AG04449 (cell line): ENCODE measurements around the gene OBP2A.

Experiments
- CTCF ChIA-PET: fragments of 350-600 bp; formaldehyde crosslinking; extraction: SDS; loops from one replicate; lab custom pipeline; 2021; ENCODE audit warnings: antibody characterized with exemption; lab: Yijun Ruan, JAX
- POLR2A ChIA-PET: fragments of 400-600, 350-600 bp; formaldehyde crosslinking; extraction: SDS; loops from one replicate; lab custom pipeline; 2020; ENCODE audit warnings: antibody characterized with exemption, inconsistent platforms; lab: Yijun Ruan, JAX
- DNase-seq: peaks from one replicate; pipeline ENCODE4 v3.0.0-alpha.2; 2010; ENCODE audit warnings: low read depth, low spot score
- H3K4me3 ChIP-seq: 2 replicates; pipeline ENCODE4 v1.5.1; 2011; ENCODE audit warnings: low read depth, mild to moderate bottlenecking, control low read depth, low read length
- CTCF ChIP-seq: IDR thresholded peaks from one replicate; pipeline ENCODE4 v1.5.1; 2011; ENCODE audit warnings: mild to moderate bottlenecking, moderate library complexity, low read length, control low read depth, inconsistent platforms; ENCODE audit not compliant: insufficient read depth; ENCODE audit errors: missing control alignments

The OBP2A gene

GRCh38 chr9:135522137-135522877 lies 23.6 kb upstream of the OBP2A start:
- DNase-seq = no peak
- ChIA-PET CTCF (no interaction called here), POLR2A (interaction anchor here (0.6 kb wide), 1 partner anchor 42 kb away, joined by 3 read pairs; no protein-coding TSS in a partner anchor)
- no peak for TF ChIP-seq CTCF
- no peak overlapping the region for H3K4me3 ChIP-seq

- no peak overlapping the region for H3K4me3 ChIP-seq
- no peak for TF ChIP-seq CTCF
- ChIA-PET CTCF (no interaction called here), POLR2A (interaction anchor here (0.6 kb wide), 1 partner anchor 43 kb away, joined by 3 read pairs; no protein-coding TSS in a partner anchor)
- DNase-seq = no peak
Observed at GRCh38 chr9:135522931-135523330, 23.0 kb upstream of the OBP2A start.

- DNase-seq = no peak
- no peak for TF ChIP-seq CTCF
- ChIA-PET CTCF (interaction anchor here (2.5 kb wide), 1 partner anchor 18 kb away, joined by 17 read pairs; no protein-coding TSS in a partner anchor), POLR2A (no interaction called here)
- H3K4me3 ChIP-seq = no peak overlapping the region
Observed at GRCh38 chr9:135523521-135524129, 22.3 kb upstream of the OBP2A start.

- ChIA-PET POLR2A (no interaction called here), CTCF (interaction anchor here (2.5 kb wide), 1 partner anchor 19 kb away, joined by 17 read pairs; no protein-coding TSS in a partner anchor)
- no peak overlapping the region for H3K4me3 ChIP-seq
- no peak for TF ChIP-seq CTCF
- no peak for DNase-seq
Observed at GRCh38 chr9:135524130-135524861, 21.6 kb upstream of the OBP2A start.

- TF ChIP-seq CTCF = no peak
- H3K4me3 ChIP-seq = no peak overlapping the region
- no peak for DNase-seq
- CTCF ChIA-PET = interaction anchor here (2.5 kb wide), 1 partner anchor 20 kb away, joined by 17 read pairs; no protein-coding TSS in a partner anchor
- POLR2A ChIA-PET = no interaction called here
Observed at GRCh38 chr9:135525241-135526088, 20.5 kb upstream of the OBP2A start.
